ENCODE results near the gene MPPED2. TPM values are rescaled to one million over a fixed set of nuclear protein-coding genes. Genes with fewer than 3 reads are reported as not detected.

MPPED2 gene
- total RNA-seq, 4 donors from 2014 or later = 1.4 to 17.9 (median 5.3) TPM

- Histone ChIP-seq H3K4me1 (peaks cover 4 to 20% (median 10%) of the 10 kb centered on the region in 3 donors), H3K36me3 (no peaks in the 10 kb centered on the region), H3K27me3 (no peaks in the 10 kb centered on the region), H3K4me3 (no peak overlapping the region), H3K9me3 (no peaks in the 10 kb centered on the region), H3K27ac (no peak overlapping the region)
- no peak for ATAC-seq
- WGBS, 2 donors (ENCODE audit: low coverage in 1 of 2) = 78 to 80% methylated on average over 5 of the region's 5 CpGs
- no peak for TF ChIP-seq POLR2AphosphoS5 (IDR thresholded peaks at IDR 0.05)
- TF ChIP-seq CTCF (IDR thresholded peaks at IDR 0.05) = no peak
- no peak for TF ChIP-seq POLR2A (IDR thresholded peaks at IDR 0.05)
- no peak for TF ChIP-seq EP300 (IDR thresholded peaks at IDR 0.05)
Observed at GRCh38 chr11:30451626-30452025, 134.5 kb downstream of the MPPED2 start.

GRCh38 chr11:30451167-30451566 is 135.0 kb downstream of the MPPED2 start:
- no peak overlapping the region for H3K27ac ChIP-seq

GRCh38 chr11:30447058-30447640 is 139.0 kb downstream of the MPPED2 start:
- no peak for TF ChIP-seq CTCF (IDR thresholded peaks at IDR 0.05)
- TF ChIP-seq POLR2A (IDR thresholded peaks at IDR 0.05) = no peak
- TF ChIP-seq EP300 (IDR thresholded peaks at IDR 0.05) = no peak
- TF ChIP-seq POLR2AphosphoS5 (IDR thresholded peaks at IDR 0.05) = no peak
- Histone ChIP-seq H3K9me3 (no peaks in the 10 kb centered on the region), H3K4me3 (no peak overlapping the region), H3K4me1 (no peaks in the 10 kb centered on the region), H3K36me3 (no peaks in the 10 kb centered on the region), H3K27ac (no peak overlapping the region), H3K27me3 (no peaks in the 10 kb centered on the region)
- 82 to 84% methylated on average over 4 to 9 of the region's 9 CpGs for WGBS, 2 donors (ENCODE audit: low coverage in 1 of 2)
- ATAC-seq = no peak

More at GRCh38 chr11:30451167-30451566, 135.0 kb downstream of the MPPED2 start:
- WGBS, 2 donors (ENCODE audit: low coverage in 1 of 2) = 75 to 80% methylated on average over 1 of the region's 1 CpG
- Histone ChIP-seq H3K36me3 (no peaks in the 10 kb centered on the region), H3K27me3 (no peaks in the 10 kb centered on the region), H3K4me1 (peaks cover 4 to 20% (median 10%) of the 10 kb centered on the region in 3 donors), H3K9me3 (no peaks in the 10 kb centered on the region), H3K4me3 (no peak overlapping the region)
- TF ChIP-seq CTCF (IDR thresholded peaks at IDR 0.05) = no peak
- TF ChIP-seq POLR2AphosphoS5 (IDR thresholded peaks at IDR 0.05) = no peak
- no peak for TF ChIP-seq EP300 (IDR thresholded peaks at IDR 0.05)
- no peak for TF ChIP-seq POLR2A (IDR thresholded peaks at IDR 0.05)
- ATAC-seq = no peak

- Histone ChIP-seq H3K27me3 (no peaks in the 10 kb centered on the region), H3K4me1 (no peaks in the 10 kb centered on the region), H3K4me3 (no peak overlapping the region)
Observed at GRCh38 chr11:30446520-30446919, 139.6 kb downstream of the MPPED2 start.

More at GRCh38 chr11:30446520-30446919, 139.6 kb downstream of the MPPED2 start:
- TF ChIP-seq CTCF (IDR thresholded peaks at IDR 0.05) (no peak), POLR2A (IDR thresholded peaks at IDR 0.05) (no peak), POLR2AphosphoS5 (IDR thresholded peaks at IDR 0.05) (no peak), EP300 (IDR thresholded peaks at IDR 0.05) (no peak)
- 35 to 82% methylated on average over 6 to 7 of the region's 7 CpGs for WGBS, 2 donors (ENCODE audit: low coverage in 1 of 2)
- H3K27ac ChIP-seq = no peak overlapping the region
- H3K36me3 ChIP-seq = no peaks in the 10 kb centered on the region
- no peak for ATAC-seq
- no peaks in the 10 kb centered on the region for H3K9me3 ChIP-seq
